Stimulated activated naive CD8-positive, alpha-beta T cell treated with anti-CD3 and anti-CD28 coated beads, Interleukin-15, amount 100 ng/mL, for 72 hours (primary cell): ENCODE results near the gene FGF7.
"Not testable (repeated sequence)": the region's sequence is repeated elsewhere in the genome, so short reads cannot be mapped to it uniquely, and the experiment has no call there.

Experiments
- ATAC-seq: fragments of 150-1000 bp; cut with Tn5 transposase; 2 replicates; pipeline ENCODE4 v1.10.0; 2021; ENCODE audit warnings: mild to moderate bottlenecking, moderate library complexity
- DNase-seq, 2 donors: peaks; one replicate each; pipeline ENCODE4 v3.0.0; 2021 to 2022
- H3K27ac Mint-ChIP-seq, 2 donors: one replicate each; pipeline ENCODE4 v1.8.0; 2022; ENCODE audit warnings: mild to moderate bottlenecking in 2 of 2, mixed read lengths in 2 of 2, moderate library complexity in 2 of 2
- H3K27me3 Mint-ChIP-seq: one replicate; pipeline ENCODE4 v1.8.0; 2022; ENCODE audit warnings: mixed read lengths
- H3K4me1 Mint-ChIP-seq: one replicate; pipeline ENCODE4 v1.8.0; 2022; ENCODE audit warnings: mild to moderate bottlenecking, mixed read lengths
- H3K4me3 Mint-ChIP-seq, 2 donors: one replicate each; pipeline ENCODE4 v1.8.0; 2022; ENCODE audit warnings: mild to moderate bottlenecking in 2 of 2, mixed read lengths in 2 of 2, moderate library complexity in 1 of 2
- H3K9me3 Mint-ChIP-seq, 2 donors: one replicate each; pipeline ENCODE4 v1.8.0; 2022; ENCODE audit warnings: mixed read lengths in 2 of 2

Gene FGF7

DNA sequence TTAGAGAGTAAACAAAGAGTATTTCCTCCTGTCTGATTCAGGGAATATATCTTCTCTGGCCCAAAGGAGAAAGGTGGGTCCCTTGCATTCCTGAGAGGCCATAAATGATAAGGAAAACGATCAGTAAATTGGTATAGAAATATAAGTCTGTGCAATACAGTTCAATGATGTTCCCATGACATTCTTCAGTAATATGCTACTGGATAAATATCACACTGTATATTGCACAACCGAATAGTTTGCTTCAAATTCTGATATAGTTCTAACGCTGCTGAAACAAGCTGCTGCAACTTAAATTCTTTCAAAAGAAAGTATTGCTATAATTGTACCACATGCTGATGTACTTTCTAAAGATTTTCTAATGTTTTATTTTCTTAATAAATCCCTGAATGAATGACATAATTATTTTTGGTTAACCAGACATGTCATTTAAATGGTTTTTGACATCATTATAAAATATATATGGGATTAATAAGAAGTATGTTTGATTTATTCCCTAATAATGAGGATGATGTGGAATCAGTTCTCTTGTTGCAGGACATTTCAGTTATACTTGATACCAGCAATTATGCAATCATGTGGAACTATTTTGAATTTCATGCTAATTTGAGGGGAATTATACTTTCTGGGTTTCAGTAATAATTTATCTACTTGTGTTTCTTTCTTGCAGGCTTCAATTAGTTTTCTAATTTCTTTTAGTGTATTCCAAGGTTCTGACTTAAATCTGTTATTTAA, 44.9 kb downstream of the FGF7 start:
- Mint-ChIP-seq H3K4me1 (peaks cover 6% of the 10 kb centered on the region), H3K9me3 (no peaks in the 10 kb centered on the region), H3K27ac (no peak overlapping the region), H3K27me3 (no peaks in the 10 kb centered on the region), H3K4me3 (no peak overlapping the region)
- ATAC-seq (no peak), DNase-seq (no peak)

DNA sequence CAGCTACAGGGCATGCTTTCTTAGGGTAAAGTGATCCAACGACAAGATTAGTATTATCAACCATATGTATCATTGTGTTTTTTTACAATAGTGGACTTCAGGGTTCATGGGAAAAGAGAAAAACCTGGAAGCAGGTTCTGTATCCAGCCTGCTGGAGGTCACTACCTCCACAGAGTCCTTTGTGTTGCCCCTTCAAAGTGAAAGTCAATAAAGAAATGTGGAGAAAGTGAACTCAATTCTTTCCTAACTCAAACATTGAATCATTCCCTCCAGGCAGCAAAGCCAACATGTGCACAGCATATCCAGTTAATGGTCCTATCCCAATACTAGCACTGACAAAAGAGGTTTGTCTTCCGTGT, 45.4 kb downstream of the FGF7 start:
- DNase-seq (no peak), ATAC-seq (no peak)
- no peaks in the 10 kb centered on the region for H3K9me3 Mint-ChIP-seq
- H3K27me3 Mint-ChIP-seq = no peaks in the 10 kb centered on the region
- H3K4me3 Mint-ChIP-seq = no peak overlapping the region
- peaks cover 6% of the 10 kb centered on the region for H3K4me1 Mint-ChIP-seq
- H3K27ac Mint-ChIP-seq = no peak overlapping the region

DNA sequence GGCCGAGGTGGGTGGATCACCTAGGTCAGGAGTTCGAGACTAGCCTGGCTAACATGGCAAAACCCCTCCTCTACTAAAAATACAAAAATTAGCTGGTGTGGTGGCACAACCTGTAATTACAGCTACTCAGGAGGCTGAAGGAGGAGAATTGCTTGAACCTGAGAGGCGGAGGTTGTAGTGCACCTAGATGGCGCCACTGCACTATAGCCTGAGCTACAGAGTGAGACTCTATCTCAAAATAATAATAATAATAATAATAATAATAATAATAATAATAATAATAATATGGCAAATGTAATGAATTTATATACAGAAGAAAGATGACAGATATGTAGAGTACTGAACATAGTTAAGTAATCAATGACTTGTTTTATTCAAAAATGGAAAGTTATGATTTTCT, 48.2 kb downstream of the FGF7 start:
- not testable (repeated sequence) for H3K4me1 Mint-ChIP-seq, H3K27me3 Mint-ChIP-seq, H3K9me3 Mint-ChIP-seq, ATAC-seq
- peak; percentile 17 to 32 for DNase-seq
- H3K4me3 Mint-ChIP-seq = peak overlapping the region in 1 of 2 donors; percentile 14
- H3K27ac Mint-ChIP-seq = peak overlapping the region in 1 of 2 donors; percentile 14

DNA sequence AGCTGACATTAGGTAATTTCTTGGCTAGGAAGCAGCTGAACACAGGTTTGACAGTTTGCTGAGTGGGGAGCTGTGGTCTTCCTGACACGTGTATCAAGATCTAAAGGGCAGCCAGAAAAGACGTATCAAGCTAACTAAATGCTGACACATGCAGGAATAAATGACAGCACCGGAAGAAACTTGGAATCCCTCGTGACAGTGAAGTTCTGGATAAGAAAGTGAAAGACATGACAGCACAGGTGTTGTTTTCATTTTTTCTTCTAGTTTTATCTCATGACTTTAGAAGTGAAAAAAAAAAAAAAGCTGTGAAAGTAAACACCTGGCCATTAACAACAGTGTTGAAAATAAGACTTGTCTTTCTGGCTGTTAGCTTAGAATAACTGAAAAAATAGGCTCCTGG, 48.7 kb downstream of the FGF7 start:
- peak in 1 of 2 donors; percentile 16 for DNase-seq
- ATAC-seq = peak; percentile 58
- Mint-ChIP-seq H3K27me3 (no peaks in the 10 kb centered on the region), H3K9me3 (no peaks in the 10 kb centered on the region), H3K4me3 (peak overlapping the region in 1 of 2 donors; percentile 14), H3K27ac (peak overlapping the region in 1 of 2 donors; percentile 40), H3K4me1 (peaks cover 6% of the 10 kb centered on the region)

DNA sequence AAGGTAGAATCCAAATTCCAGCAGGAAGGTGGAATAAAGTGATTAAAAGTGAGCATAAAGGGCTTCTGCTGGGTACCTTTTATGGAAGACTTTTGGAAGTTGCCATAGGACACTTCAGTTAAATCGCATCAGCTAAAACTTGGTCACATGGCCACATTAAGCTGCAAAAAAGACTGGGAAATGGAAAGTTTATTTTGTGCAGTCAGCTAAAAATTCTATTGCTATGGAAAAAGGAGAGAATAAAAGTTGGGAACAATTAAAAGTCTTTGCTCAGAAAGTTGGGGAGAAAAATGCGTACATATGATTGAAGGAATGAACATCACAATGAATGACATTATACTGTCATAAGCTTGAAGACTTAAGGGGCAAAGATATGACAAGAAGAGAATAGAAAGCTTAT, 49.3 kb downstream of the FGF7 start:
- Mint-ChIP-seq H3K4me1 (peaks cover 6% of the 10 kb centered on the region), H3K27ac (no peak overlapping the region), H3K9me3 (no peaks in the 10 kb centered on the region), H3K27me3 (no peaks in the 10 kb centered on the region), H3K4me3 (no peak overlapping the region)
- no peak for ATAC-seq
- DNase-seq = no peak

DNA sequence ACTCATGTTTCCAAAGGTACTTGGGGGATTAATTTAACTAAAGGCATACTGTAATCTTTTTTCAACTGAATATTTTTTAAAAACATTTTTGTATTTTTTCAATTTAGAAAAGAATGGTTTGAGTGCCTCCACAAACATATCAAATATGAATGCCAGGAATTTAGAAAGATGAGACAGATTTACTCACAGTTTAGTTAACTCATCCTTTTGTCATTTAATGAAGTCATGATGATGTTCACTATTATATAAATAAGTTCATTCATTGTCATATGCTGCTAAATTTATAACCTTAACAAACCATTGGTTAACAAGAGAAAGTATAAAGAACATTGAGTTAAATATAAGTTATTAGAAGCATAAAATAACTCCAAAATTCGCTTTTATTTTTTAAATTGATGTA, 50.0 kb downstream of the FGF7 start:
- Mint-ChIP-seq H3K9me3 (no peaks in the 10 kb centered on the region), H3K27me3 (no peaks in the 10 kb centered on the region)
- ATAC-seq = no peak

DNA sequence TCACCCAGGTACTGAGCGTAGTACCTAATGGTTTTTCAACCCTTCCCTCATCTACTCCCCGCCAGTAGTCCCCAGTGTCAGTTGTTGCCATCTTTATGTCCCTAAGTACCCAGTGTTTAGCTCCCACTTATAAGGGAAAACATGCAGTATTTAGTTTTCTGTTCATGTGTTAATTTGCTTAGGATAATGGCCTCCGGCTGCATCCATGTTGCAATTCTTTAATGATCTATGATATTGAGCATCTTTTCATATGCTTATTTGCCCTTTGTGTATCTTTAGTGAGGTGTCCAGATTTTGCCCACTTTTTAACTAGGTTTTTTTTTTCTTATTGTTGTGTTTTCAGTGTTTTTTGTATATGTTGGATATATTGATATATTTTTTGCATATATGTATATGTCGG, 55.0 kb downstream of the FGF7 start:
- ATAC-seq, H3K27ac Mint-ChIP-seq, H3K4me1 Mint-ChIP-seq, H3K9me3 Mint-ChIP-seq, H3K4me3 Mint-ChIP-seq, DNase-seq, H3K27me3 Mint-ChIP-seq: not testable (repeated sequence)

More for the DNA sequence above, 50.0 kb downstream of the FGF7 start:
- Mint-ChIP-seq H3K27ac (no peak overlapping the region), H3K4me3 (no peak overlapping the region), H3K4me1 (peaks cover 6% of the 10 kb centered on the region)
- no peak for DNase-seq

DNA sequence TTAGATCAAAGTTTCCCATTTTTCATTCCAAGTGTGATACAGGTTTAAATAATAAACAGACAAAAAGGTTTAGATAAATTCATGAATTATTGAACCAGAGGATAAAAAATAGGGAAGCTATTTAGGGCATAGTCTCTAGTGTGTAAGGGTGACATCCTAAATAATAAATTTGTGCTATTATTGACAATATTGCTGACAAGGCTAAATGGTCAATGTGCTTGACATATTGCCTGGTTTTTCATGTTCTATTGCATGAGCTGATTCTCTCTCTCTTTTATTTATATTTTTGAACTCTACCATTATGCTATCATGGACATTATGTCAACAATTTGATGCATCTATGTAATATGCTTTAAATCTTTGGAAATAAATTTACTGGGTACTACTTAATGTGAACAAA, 55.9 kb downstream of the FGF7 start:
- ATAC-seq = not testable (repeated sequence)

DNA sequence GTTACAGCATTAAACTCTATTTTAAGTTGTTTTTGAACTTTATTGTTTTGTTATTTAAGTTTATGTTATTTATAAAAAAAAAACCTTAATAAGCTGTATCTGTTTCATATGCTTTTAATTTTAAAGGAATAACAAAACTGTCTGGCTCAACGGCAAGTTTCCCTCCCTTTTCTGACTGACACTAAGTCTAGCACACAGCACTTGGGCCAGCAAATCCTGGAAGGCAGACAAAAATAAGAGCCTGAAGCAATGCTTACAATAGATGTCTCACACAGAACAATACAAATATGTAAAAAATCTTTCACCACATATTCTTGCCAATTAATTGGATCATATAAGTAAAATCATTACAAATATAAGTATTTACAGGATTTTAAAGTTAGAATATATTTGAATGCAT, 62.4 kb downstream of the FGF7 start:
- not testable (repeated sequence) for H3K27me3 Mint-ChIP-seq, ATAC-seq, H3K4me3 Mint-ChIP-seq, H3K9me3 Mint-ChIP-seq, H3K27ac Mint-ChIP-seq, H3K4me1 Mint-ChIP-seq, DNase-seq

More for the DNA sequence above, 55.9 kb downstream of the FGF7 start:
- not testable (repeated sequence) for H3K4me1 Mint-ChIP-seq, H3K27ac Mint-ChIP-seq, H3K4me3 Mint-ChIP-seq, H3K27me3 Mint-ChIP-seq, H3K9me3 Mint-ChIP-seq, DNase-seq

DNA sequence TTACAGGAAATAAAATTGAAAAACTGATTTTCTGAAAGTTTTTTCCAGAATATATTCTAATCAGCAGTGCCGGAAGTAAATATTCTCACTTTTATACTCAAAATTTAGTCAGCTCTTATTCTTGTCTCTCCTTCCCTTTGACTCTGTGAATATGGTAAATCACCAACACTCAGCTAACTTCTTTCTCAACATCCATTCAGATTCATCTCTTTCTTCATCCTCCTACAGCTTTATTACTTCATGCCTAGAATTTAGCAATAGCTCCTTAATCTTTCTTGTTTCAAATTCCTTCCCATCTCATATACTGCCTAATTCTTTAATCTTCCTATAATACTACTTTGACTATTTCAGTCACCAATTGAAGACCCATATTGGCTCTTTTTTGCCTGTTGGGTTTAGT, 67.9 kb downstream of the FGF7 start:
- Mint-ChIP-seq H3K9me3 (no peaks in the 10 kb centered on the region), H3K4me3 (no peak overlapping the region)
- no peak for ATAC-seq

DNA sequence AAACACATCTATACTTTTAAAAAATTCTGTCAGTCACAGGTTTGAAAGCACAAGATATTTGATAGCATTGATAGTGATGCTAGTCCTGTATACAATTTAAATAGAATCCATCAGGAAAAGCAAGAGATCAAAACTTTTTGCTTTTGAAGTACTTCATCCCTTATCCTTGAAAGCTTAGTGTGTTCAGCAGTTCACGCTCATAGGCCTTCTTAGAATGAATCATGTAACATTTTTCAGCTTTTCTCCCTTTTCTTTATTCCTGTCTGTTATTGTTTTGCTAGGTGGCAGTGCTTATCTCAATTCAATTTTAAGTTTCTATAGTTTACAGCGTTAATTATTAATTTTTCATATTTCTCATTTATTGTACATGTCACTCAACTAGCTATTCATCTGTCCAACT, 69.1 kb downstream of the FGF7 start:
- no peak overlapping the region for H3K27ac Mint-ChIP-seq
- H3K27me3 Mint-ChIP-seq = no peaks in the 10 kb centered on the region
- no peaks in the 10 kb centered on the region for H3K4me1 Mint-ChIP-seq
- no peak overlapping the region for H3K4me3 Mint-ChIP-seq
- no peak for ATAC-seq
- DNase-seq = no peak
- H3K9me3 Mint-ChIP-seq = no peaks in the 10 kb centered on the region

More for the DNA sequence above, 67.9 kb downstream of the FGF7 start:
- Mint-ChIP-seq H3K4me1 (no peaks in the 10 kb centered on the region), H3K27ac (no peak overlapping the region), H3K27me3 (no peaks in the 10 kb centered on the region)
- no peak for DNase-seq

DNA sequence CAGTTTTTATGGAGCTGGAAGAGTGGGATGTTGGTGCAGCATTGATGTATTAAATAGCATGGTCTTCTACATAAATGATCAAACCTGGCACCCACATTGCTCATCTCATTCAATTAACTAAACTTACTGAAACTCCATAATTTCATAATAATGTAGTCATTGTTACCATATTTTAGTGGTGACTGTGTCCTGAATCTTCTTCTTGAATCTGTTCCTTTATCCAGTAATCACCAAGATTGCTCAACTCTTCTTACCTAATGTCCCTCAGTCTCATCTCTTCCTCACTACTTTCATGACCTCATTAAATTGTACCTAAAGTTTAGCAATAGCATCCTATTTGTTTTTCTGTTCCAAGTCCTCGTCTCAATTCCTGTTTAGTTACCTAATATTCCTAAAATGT, 69.8 kb downstream of the FGF7 start:
- Mint-ChIP-seq H3K4me3 (no peak overlapping the region), H3K27me3 (no peaks in the 10 kb centered on the region), H3K9me3 (no peaks in the 10 kb centered on the region), H3K27ac (peak overlapping the region in 1 of 2 donors; percentile 83), H3K4me1 (no peaks in the 10 kb centered on the region)
- DNase-seq (no peak), ATAC-seq (no peak)

DNA sequence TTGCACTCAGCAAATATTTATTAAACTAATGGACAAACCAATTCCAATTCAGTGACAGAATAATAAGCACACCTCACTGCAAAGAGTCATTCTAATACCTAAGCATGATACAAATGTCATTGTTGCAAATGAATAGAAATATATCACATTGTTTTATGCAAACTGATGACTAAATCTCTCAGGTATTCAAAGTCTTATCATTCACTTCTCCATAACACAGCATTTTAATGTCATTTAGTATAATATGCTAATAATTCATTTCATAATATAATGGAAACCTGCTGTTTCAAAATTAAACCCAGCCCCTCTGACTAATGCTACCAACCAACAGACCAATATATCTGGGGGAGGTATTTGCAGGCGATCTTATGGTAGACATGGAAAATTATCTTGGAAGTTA, 71.8 kb downstream of the FGF7 start:
- ATAC-seq (no peak), DNase-seq (no peak)
- H3K9me3 Mint-ChIP-seq = no peaks in the 10 kb centered on the region
- H3K27me3 Mint-ChIP-seq = no peaks in the 10 kb centered on the region
- no peak overlapping the region for H3K4me3 Mint-ChIP-seq
- no peak overlapping the region for H3K27ac Mint-ChIP-seq
- no peaks in the 10 kb centered on the region for H3K4me1 Mint-ChIP-seq

DNA sequence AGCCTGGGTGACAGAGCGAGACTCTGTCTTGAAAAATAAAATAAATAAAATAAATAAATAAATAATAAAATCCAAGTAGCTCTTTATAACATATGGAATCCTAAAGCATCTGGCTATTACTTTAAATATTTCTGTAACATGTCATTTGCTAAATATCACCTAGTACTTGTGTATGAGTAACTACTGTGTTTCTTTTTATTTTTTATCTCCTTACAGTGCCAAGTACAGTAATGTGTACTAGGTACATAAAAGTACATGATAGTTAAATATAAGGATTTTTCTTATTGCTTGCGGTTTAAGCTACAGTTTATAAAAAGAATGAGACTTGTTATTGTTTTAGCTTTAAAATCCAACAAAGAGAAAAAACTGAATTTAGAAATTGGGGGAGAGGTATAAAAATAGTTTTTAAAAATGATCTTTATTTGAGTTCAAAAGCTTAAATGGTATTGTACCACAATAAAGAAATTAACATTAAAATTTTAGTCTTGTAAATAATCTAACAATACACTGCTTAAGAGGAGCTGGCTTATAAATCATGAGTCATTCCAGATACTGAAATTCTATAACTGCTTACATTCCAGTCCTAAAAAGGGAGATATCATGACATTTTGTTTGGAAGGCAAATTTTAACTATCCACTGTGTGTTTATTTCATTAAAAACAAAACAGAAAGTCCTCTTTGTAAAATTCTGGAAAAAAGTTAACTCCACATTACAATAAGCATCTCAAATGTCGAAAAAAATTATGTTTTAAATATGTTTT, 73.1 kb downstream of the FGF7 start:
- H3K27ac Mint-ChIP-seq = no peak overlapping the region
- H3K9me3 Mint-ChIP-seq = peaks cover 6% of the 10 kb centered on the region in 2 donors
- H3K27me3 Mint-ChIP-seq = no peaks in the 10 kb centered on the region
- no peak for ATAC-seq
- H3K4me3 Mint-ChIP-seq = no peak overlapping the region
- DNase-seq = no peak
- H3K4me1 Mint-ChIP-seq = no peaks in the 10 kb centered on the region

DNA sequence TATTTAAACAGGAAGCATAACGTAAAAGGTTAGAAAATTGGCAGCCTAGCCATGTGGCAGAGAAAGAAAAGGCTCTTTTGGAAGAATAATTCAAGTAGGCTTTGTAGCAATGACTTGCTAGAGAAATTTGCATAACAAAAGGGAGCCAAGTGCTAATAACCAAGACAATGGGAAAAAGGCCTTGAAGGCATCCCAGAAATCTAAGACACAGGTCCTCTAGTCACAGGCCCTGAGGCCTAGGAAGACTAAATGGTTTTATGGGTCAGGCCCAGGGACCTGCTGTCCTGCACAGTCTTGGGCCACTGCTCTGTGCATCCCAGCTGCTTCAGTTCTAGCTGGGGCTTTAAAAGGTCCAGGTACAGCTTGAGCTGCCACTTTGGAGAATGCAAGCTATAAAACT, 78.5 kb downstream of the FGF7 start:
- Mint-ChIP-seq H3K4me3 (no peak overlapping the region), H3K27me3 (no peaks in the 10 kb centered on the region), H3K9me3 (peaks cover 15 to 20% of the 10 kb centered on the region in 2 donors), H3K4me1 (no peaks in the 10 kb centered on the region), H3K27ac (no peak overlapping the region)
- ATAC-seq = no peak
- no peak for DNase-seq

DNA sequence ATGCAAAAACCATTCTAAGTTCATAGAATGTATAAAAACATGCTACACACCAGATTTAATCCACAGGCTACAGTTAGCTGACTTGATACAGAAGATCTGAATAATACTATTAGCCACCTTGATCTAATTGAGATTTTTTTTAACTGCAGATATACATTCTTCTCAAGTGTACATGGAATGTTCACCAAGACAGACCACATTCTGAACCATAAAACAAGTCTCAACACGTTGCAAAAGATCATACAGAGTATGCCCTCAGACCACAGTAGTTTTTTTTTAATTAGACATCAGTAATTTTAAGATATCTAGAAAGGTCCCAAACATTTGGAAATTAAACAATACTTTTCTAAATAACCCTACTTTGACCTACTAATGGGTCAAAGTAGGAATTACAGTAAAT, 83.3 kb downstream of the FGF7 start:
- Mint-ChIP-seq H3K9me3 (peaks cover 7 to 12% of the 10 kb centered on the region in 2 donors), H3K4me1 (no peaks in the 10 kb centered on the region), H3K27ac (no peak overlapping the region), H3K27me3 (no peaks in the 10 kb centered on the region), H3K4me3 (no peak overlapping the region)
- DNase-seq (no peak), ATAC-seq (no peak)
